Lower lobe of right lung (tissue), 2 donors: ENCODE data around the gene SCN2B. TPM values are rescaled to one million over a fixed set of nuclear protein-coding genes. Genes with fewer than 3 reads are reported as not detected.

Source experiments
- ATAC-seq, 2 donors: fragments of 200-7000 bp; cut with Tn5 transposase; one replicate each; pipeline ENCODE4 v1.9.1; 2020 to 2022; ENCODE audit warnings: mild to moderate bottlenecking in 2 of 2, moderate library complexity in 2 of 2
- DNase-seq: peaks from one replicate; pipeline ENCODE4 v3.0.0-alpha.2; 2020
- H3K27ac ChIP-seq: fragments of 200-600 bp; one replicate; pipeline ENCODE4 v1.8.0; 2022
- H3K27me3 ChIP-seq: fragments of 200-600 bp; one replicate; pipeline ENCODE4 v1.8.0; 2022; ENCODE audit warnings: low read depth
- H3K36me3 ChIP-seq: fragments of 200-600 bp; one replicate; pipeline ENCODE4 v1.8.0; 2022; ENCODE audit warnings: mild to moderate bottlenecking
- H3K4me1 ChIP-seq: fragments of 200-600 bp; one replicate; pipeline ENCODE4 v1.8.0; 2022
- H3K4me3 ChIP-seq: fragments of 200-600 bp; one replicate; pipeline ENCODE4 v1.8.0; 2022; ENCODE audit warnings: mild to moderate bottlenecking
- H3K9me3 ChIP-seq: fragments of 200-600 bp; one replicate; pipeline ENCODE4 v1.8.0; 2022
- intact Hi-C: fragments of 100-400 bp; cut with DNase I; formaldehyde crosslinking; loops from one replicate; pipeline ENCODE4 v1.11.0; 2022
- total RNA-seq: library from RNA; stranded (reverse); fragmentation: NEBNext Ultra II Directional; extraction: Animal tissue kit (Norgen Biotek cat#: 25700); gene quantifications from one replicate; pipeline ENCODE4 v1.2.1, GENCODE V29; 2021
- TF ChIP-seq, protein P1 (sequence below): fragments of 200-600 bp; IDR thresholded peaks from one replicate; pipeline ENCODE4 v1.8.0; 2022; ENCODE audit warnings: antibody characterized with exemption, mild to moderate bottlenecking
- donor health status: DM: no; HTN: yes; CAD: no; lungs with severe emphysema.

The SCN2B gene
- total RNA-seq, 1 donor from 2014 or later, result 1.6 TPM

DNA sequence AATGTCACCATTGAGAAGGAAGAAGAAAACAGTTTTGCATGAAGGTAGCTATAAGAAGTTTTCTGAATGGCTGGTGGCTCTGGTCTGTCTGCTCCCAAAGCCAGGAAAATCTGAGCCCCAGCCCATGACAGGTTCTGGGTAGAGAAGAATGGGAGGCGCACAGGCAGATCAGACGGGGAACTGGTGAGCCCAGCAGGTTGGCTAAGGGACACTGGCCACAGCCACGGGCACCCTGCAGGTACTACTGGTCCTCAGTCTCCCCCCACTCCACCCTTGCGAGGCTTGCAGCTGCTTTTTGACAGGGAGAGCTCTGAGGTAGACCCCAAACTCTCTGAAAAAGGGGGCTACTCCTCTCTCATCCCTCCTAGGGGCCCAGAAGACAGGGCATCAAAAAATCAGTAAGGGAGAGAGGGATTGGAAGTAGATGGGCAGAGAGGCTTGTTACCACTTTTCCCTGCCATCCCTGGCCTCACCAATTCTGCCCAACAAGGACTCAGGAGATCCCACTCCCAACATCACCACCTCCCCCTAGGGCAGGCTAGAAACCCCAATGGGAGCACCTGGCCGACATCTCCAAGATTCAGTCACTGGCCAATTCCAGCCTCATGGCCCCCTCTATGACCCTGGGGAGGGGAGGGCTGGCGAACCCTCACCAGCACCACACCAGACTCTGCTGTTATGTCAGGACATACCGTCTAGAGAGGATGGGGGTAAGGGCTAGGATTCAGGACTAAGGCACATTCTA lies 41.2 kb downstream of the SCN2B start:
- Histone ChIP-seq H3K9me3 (no peaks in the 10 kb centered on the region), H3K27ac (no peak overlapping the region), H3K4me3 (no peak overlapping the region), H3K4me1 (no peaks in the 10 kb centered on the region), H3K36me3 (peaks cover 5% of the 10 kb centered on the region), H3K27me3 (no peaks in the 10 kb centered on the region)
- TF ChIP-seq, protein P1, sequence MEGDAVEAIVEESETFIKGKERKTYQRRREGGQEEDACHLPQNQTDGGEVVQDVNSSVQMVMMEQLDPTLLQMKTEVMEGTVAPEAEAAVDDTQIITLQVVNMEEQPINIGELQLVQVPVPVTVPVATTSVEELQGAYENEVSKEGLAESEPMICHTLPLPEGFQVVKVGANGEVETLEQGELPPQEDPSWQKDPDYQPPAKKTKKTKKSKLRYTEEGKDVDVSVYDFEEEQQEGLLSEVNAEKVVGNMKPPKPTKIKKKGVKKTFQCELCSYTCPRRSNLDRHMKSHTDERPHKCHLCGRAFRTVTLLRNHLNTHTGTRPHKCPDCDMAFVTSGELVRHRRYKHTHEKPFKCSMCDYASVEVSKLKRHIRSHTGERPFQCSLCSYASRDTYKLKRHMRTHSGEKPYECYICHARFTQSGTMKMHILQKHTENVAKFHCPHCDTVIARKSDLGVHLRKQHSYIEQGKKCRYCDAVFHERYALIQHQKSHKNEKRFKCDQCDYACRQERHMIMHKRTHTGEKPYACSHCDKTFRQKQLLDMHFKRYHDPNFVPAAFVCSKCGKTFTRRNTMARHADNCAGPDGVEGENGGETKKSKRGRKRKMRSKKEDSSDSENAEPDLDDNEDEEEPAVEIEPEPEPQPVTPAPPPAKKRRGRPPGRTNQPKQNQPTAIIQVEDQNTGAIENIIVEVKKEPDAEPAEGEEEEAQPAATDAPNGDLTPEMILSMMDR, result no peak
- intact Hi-C loops, result no loop called here
- ATAC-seq (no peak), DNase-seq (no peak)

DNA sequence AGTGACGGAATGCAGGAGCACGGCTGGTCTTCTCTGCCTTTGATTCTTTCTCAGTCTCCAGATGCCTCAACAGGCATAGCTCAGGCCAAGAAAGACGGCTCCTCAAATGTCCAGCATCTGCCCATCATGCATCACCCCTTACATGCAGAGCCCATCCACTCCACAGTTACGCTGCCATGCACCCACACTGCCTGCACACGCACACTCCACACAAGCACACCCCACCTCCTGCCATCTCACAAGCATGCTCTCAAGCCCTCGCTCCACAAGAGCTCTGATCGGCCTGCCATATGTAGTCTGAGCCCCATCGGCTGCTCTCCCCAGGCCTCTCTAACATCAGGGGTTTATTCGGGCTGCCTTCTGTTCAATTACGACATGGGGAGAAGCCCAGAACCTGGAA lies 42.6 kb downstream of the SCN2B start:
- H3K4me3 ChIP-seq, result no peak overlapping the region
- H3K27me3 ChIP-seq, result no peaks in the 10 kb centered on the region
- peaks cover 5% of the 10 kb centered on the region for H3K36me3 ChIP-seq
- intact Hi-C loops, result no loop called here
- H3K27ac ChIP-seq, result no peak overlapping the region
- H3K9me3 ChIP-seq, result no peaks in the 10 kb centered on the region
- no peak for ATAC-seq
- TF ChIP-seq, protein P1, result no peak
- H3K4me1 ChIP-seq, result no peaks in the 10 kb centered on the region
- no peak for DNase-seq

DNA sequence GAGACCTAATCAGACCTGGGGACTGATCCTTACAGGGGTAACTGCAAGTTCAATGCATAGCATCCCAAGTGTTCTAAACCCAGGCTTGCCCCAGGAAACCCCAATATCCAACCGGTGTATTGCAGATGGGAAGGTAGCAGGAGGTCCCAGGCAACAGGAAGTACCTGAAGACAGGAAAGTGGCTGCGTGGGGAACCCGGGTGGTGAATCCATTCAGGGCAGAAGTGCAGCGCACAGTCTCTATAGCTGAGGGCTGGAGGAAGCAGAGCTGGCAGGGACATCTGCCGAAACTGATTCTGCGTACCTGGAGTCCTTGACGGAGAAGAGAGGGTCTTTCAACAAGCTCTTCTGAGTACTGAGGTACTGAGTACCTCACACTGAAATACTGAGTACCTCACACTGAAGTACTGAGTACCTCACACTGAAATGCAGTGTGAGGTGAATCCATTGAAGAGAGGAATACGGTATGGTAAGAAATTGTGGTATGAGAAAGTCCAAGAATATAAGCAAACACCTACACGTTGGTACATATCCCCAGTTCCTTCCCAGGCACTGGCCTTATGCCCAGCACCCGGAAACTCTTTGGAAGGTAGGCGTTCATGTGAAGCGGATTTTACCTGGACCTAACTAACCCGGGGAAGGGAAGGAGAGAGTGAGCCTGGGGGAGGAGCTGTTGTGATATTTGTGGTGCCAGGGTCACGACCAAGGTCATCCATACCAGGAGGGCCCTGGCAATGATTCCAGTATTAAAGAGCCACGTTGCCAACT lies 43.9 kb downstream of the SCN2B start:
- ATAC-seq, result no peak
- TF ChIP-seq, protein P1, result no peak
- Histone ChIP-seq H3K9me3 (no peaks in the 10 kb centered on the region), H3K36me3 (peaks cover under 1% of the 10 kb centered on the region), H3K27me3 (no peaks in the 10 kb centered on the region), H3K27ac (no peak overlapping the region), H3K4me1 (no peaks in the 10 kb centered on the region), H3K4me3 (no peak overlapping the region)
- intact Hi-C loops, result no loop called here
- no peak for DNase-seq

DNA sequence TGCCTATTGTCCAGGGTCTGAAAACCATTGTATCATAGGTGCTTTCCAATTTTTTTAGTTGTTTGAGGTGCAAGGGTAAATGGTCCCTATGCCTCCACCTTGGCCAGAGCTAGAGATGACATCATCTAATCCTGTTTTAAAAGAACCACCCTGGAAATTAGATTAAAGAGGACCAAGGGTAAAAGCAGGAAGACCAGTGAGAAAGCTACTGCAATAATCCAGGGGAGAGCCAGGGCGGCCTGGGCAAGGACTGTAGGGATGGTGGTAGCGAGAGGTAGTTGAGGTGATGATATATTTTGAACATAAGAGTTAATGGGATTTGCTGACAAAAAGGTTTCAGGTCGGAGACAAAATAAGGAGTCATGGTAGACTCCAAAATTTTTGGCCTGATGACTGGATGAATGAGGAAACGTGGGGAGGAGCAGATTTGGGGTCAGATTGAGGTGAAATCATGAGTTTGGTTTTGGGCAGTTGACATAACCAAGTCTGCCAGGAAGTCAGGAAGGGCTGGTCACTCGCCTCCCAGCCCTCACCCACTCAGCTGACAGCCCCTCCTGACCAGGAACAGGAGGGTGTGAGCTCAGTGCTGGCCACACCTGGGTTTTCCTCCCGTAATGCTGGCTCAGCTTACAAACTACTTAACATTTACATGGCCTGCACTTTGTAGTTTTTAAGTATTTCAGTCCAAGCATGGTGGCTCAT lies 46.8 kb downstream of the SCN2B start:
- peak; percentile 39 to 55 for ATAC-seq
- no peaks in the 10 kb centered on the region for H3K36me3 ChIP-seq
- no peaks in the 10 kb centered on the region for H3K4me1 ChIP-seq
- TF ChIP-seq, protein P1, result no peak
- no peak for DNase-seq
- H3K9me3 ChIP-seq, result no peaks in the 10 kb centered on the region
- intact Hi-C loops, result no loop called here
- no peaks in the 10 kb centered on the region for H3K27me3 ChIP-seq
- no peak overlapping the region for H3K4me3 ChIP-seq
- H3K27ac ChIP-seq, result no peak overlapping the region

DNA sequence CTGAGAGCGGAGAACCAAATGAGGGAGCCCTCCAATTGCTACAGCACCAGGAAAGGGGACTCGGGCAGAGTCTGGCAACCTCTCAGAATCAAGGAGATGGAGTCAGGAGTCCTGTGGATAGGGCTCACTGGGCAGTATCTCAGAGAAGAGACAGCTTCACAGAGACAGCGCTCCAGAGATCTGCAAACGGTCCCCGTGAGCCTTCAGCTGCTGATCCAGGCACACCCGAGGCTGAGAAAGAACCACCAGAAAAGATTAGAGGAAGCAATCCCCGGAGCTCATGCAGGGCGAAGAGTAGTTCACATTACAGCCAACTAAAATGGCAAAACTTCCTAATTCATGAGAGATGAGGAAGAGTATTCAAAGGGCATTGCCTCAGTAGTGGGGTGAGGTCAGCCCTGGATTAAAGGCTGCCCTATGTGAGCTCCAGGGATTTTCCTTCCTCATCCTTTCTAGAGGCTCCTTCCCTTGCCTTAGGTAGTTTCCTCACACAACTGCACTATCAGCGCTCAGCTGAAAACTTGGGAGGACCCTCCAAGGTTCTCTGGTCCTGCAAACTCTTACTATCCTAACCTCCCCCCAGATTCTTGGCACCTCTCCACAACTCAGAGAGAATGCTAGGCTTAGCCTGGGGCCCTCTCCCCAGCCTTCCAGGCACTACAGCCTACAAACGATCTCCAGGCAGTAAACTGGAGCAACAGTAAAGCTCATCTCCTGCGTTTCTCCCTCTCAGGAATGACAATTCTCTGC lies 47.5 kb downstream of the SCN2B start:
- ATAC-seq, result peak; percentile 57 to 69
- H3K4me3 ChIP-seq, result no peak overlapping the region
- no peak for DNase-seq
- TF ChIP-seq, protein P1, result no peak
- no peaks in the 10 kb centered on the region for H3K9me3 ChIP-seq
- no peak overlapping the region for H3K27ac ChIP-seq
- H3K36me3 ChIP-seq, result no peaks in the 10 kb centered on the region
- intact Hi-C loops, result no loop called here
- no peaks in the 10 kb centered on the region for H3K27me3 ChIP-seq
- H3K4me1 ChIP-seq, result no peaks in the 10 kb centered on the region
